Adrenal gland (tissue), 5 donors: ENCODE results near the gene MAD1L1.

ENCODE experiments used
- CTCF ChIP-seq, 6 experiments: fragments of 450-650 bp in 4 of 6; fragments of 200-600 bp in 2 of 6; sonication (generic) in 1 of 6; IDR thresholded peaks; 1 replicate in 5 of 6; 2 replicates in 1 of 6; pipeline versions ENCODE4 v1.5.1 to v1.8.0; 2016 to 2021; ENCODE audit warnings: antibody characterized with exemption in 6 of 6, mild to moderate bottlenecking in 2 of 6, moderate library complexity in 1 of 6
- POLR2A ChIP-seq, 2 donors: fragments of 450-650 bp; IDR thresholded peaks; one replicate each; pipeline ENCODE4 v1.6.1; 2017; ENCODE audit warnings: antibody characterized with exemption in 2 of 2, mild to moderate bottlenecking in 2 of 2, moderate library complexity in 1 of 2
- donor health status: DM: no; HTN: no; CAD: no.

- no peak for TF ChIP-seq POLR2A (IDR thresholded peaks at IDR 0.05)
- no peak for TF ChIP-seq CTCF (IDR thresholded peaks at IDR 0.05)
Measured at GRCh38 chr7:2015251-2015871, 217.4 kb downstream of the MAD1L1 start.
